RWPE1 (cell line): ENCODE data around the gene DUS4L.
"Not testable (repeated sequence)": the region's sequence is repeated elsewhere in the genome, so short reads cannot be mapped to it uniquely, and the experiment has no call there.

Source experiments
- CTCF ChIA-PET: fragments of 350-600 bp; sonication (Branson Sonifier 250); formaldehyde crosslinking; extraction: SDS; loops from one replicate; lab custom pipeline; 2021; lab: Yijun Ruan, JAX
- POLR2A ChIA-PET: fragments of 400-600 bp; formaldehyde crosslinking; extraction: SDS; loops from one replicate; lab custom pipeline; 2020; ENCODE audit warnings: antibody characterized with exemption; ENCODE audit not compliant: low non-redundant PET; lab: Yijun Ruan, JAX
- DNase-seq: peaks from one replicate; pipeline ENCODE4 v3.0.0; 2012; ENCODE audit warnings: low spot score
- H3K27ac ChIP-seq: fragments of 450-650 bp; 2 replicates; pipeline ENCODE4 v1.5.1; 2017
- CTCF ChIP-seq: fragments of 450-650 bp; conservative IDR thresholded peaks from 2 replicates; pipeline ENCODE4 v1.5.1; 2017; ENCODE audit warnings: low read depth, mild to moderate bottlenecking

Gene DUS4L

GRCh38 chr7:107563775-107564552 is at the start of gene DUS4L, which contains the start of gene COG5:
TSS of gene DUS4L (plus strand) at chr7:107563971. CDS start at chr7:107567071, 3,100 bp downstream.
TSS of gene COG5 (minus strand) at chr7:107563920. CDS start at chr7:107563896, 24 bp downstream.
- ChIA-PET POLR2A (no interaction called here), CTCF (interaction anchor here (1.2 kb wide), 1 partner anchor 41 kb away, joined by 3 read pairs; no protein-coding TSS in a partner anchor)
- no peak for TF ChIP-seq CTCF
- H3K27ac ChIP-seq, result peak within 1 kb of the TSS; percentile 90
- DNase-seq, result peak; percentile 79

GRCh38 chr7:107526672-107527071 is 37.1 kb upstream of the DUS4L start:
- no peak for DNase-seq
- no peak overlapping the region for H3K27ac ChIP-seq
- POLR2A ChIA-PET, result no interaction called here
- CTCF ChIA-PET, result no interaction called here
- TF ChIP-seq CTCF, result no peak

- ChIA-PET POLR2A (no interaction called here), CTCF (no interaction called here)
- DNase-seq, result no peak
- TF ChIP-seq CTCF, result no peak
- H3K27ac ChIP-seq, result no peak overlapping the region
Measured at GRCh38 chr7:107527196-107527595, 36.6 kb upstream of the DUS4L start.

GRCh38 chr7:107528461-107528860 is 35.3 kb upstream of the DUS4L start:
- ChIA-PET POLR2A (no interaction called here), CTCF (interaction anchor here (0.6 kb wide), 1 partner anchor 148 kb away, joined by 3 read pairs; no protein-coding TSS in a partner anchor)
- H3K27ac ChIP-seq, result no peak overlapping the region
- no peak for TF ChIP-seq CTCF
- DNase-seq, result peak; percentile 55

GRCh38 chr7:107530751-107531150 is 33.0 kb upstream of the DUS4L start:
- no peak for TF ChIP-seq CTCF
- POLR2A ChIA-PET, result no interaction called here
- CTCF ChIA-PET, result no interaction called here
- DNase-seq, result no peak
- no peak overlapping the region for H3K27ac ChIP-seq

- no peak for DNase-seq
- ChIA-PET POLR2A (no interaction called here), CTCF (interaction anchor here (0.6 kb wide), 1 partner anchor 108 kb away, joined by 3 read pairs; no protein-coding TSS in a partner anchor)
- TF ChIP-seq CTCF, result no peak
- no peak overlapping the region for H3K27ac ChIP-seq
Measured at GRCh38 chr7:107534139-107534538, 29.6 kb upstream of the DUS4L start.

- POLR2A ChIA-PET, DNase-seq: not testable (repeated sequence)
Measured at GRCh38 chr7:107537228-107537627, 26.5 kb upstream of the DUS4L start.

More at GRCh38 chr7:107537228-107537627, 26.5 kb upstream of the DUS4L start:
- CTCF ChIA-PET, H3K27ac ChIP-seq: not testable (repeated sequence)
